ENCODE data around the gene RAB3B.

The RAB3B gene

DNA sequence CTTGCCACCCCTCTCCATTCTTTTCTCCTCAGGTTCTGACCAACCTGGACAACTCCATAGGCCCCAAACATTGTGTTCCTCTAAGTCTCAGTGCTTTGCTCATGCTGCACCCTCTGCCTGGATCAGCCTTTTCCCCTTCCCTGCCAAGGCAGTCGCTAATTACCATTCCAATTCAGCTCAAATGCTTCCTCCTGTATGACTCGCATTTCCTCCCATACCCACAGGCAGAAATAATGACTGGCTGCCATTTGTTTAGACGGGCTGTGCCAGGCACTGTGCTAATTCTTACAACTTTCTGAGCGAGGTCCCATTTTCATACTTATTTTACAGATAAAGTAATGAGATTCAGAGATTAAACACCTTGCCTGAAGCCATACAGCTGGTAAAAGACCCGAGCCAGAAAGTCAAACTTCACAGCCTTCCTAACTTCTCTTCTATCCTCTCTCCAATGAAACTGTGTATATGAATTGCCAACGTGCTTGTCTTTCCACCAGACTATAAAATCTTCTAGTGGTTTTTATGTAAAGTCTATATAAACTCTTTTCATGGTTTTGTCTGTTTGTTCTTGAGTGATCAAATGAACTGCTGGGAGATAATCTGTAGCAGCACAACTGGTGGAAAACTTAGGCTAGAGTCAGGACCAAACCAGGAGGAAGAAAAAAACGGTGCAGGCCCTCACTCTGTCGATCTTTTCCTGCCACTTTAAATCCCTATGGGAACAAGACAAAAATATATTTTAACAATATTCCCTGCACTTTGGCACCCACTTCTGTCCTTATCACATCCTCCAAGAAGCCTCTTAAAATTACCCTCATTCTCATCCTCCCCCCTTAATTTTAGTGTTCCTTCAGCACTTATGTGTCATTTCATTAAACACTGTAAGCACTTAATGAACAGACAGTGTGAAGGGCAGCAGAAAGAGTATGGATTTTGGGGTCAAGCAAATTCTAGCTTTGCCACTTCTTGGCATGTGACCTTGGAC, 33.7 kb downstream of the RAB3B start:
- no peak for DNase-seq (ENCODE audit: low spot score)

DNA sequence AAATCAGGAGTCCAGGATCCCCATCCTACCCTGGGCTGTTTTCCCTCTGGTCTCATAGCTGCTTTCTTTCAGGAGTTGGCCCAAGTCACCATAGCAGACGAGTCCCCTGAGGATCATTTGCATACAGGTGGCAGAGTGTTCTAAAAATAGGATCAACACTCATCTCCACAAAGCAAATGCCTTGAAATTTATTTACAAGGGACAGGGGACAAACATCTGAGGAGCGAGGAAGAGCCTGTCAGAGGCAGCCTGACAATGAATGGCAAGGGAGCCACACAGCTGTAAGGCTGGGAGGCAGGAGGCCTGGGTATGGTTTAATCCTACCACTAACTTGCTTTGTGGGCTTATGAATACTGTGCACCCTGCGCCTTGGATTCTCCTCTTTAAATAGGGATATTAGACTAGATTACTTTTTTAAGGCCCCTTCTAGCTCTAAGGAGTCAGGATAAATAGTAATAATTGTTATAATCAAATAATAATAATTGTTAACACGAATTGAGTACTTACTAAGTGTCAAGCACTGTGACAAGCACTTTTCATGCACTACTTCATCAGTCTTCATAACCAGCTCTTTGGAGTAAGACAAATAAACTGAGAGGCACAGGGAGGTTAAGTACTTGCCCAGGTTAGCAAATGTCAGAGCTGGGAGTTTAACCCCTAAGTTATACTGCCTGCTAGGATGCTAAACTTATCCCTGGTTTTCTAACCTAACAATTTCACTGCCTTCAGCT, 34.5 kb downstream of the RAB3B start:
- no peak for DNase-seq (ENCODE audit: low spot score)

GRCh38 chr1:51954783-51955182, 35.7 kb downstream of the RAB3B start:
- DNase-seq (ENCODE audit: low spot score) = no peak

- no peak for DNase-seq (ENCODE audit: low spot score)
Measured at GRCh38 chr1:51953079-51953478, 37.4 kb downstream of the RAB3B start.

- no peak for DNase-seq (ENCODE audit: low spot score)
Measured at GRCh38 chr1:51952638-51953037, 37.9 kb downstream of the RAB3B start.

DNA sequence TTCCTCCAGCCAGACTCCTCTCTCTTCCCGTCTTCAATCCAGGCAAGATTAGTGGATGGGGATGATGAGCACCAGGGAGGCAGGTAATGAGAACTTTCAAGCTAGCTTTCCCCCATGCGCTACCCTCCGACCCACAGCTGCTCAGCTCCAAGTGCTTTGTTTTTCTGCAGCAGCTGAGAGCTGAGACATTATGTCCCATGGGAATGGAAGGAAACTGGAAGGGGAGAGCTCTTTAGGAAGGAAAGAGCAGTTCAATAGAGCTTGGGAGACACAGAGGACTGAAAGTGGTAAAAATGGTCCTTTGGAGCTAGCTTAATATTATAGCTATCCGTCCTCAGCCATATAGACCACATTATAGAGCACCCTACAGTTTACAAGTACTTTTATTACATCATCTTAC, 39.8 kb downstream of the RAB3B start:
- no peak for DNase-seq (ENCODE audit: low spot score)

- DNase-seq (ENCODE audit: low spot score) = no peak
Measured at GRCh38 chr1:51949014-51949702, 41.3 kb downstream of the RAB3B start.

GRCh38 chr1:51948491-51948915, 42.0 kb downstream of the RAB3B start:
- DNase-seq (ENCODE audit: low spot score) = no peak

GRCh38 chr1:51946300-51946699, 44.2 kb downstream of the RAB3B start:
- DNase-seq (ENCODE audit: low spot score) = no peak

- no peak for DNase-seq (ENCODE audit: low spot score)
Measured at GRCh38 chr1:51945591-51945990, 44.9 kb downstream of the RAB3B start.

GRCh38 chr1:51942281-51942680, 48.2 kb downstream of the RAB3B start:
- DNase-seq (ENCODE audit: low spot score) = no peak

- no peak for DNase-seq (ENCODE audit: low spot score)
Measured at GRCh38 chr1:51941528-51941927, 49.0 kb downstream of the RAB3B start.

DNA sequence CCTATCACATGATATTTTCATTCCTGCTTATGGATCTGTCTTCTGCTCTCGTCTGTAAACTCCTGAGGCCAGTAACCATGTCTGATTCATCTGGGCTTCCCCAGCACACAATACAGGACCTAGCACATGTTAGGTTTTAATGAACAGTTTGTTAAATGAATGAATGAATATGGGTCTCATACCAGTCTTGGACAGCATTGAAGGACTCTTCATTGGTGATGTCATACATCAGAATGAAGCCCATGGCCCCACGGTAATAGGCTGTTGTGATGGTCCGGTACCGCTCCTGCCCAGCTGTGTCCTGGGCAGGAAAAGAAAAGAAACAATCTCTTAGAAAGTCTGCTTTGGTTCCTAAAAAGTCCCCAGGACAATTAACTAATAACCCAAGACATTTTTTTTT, 53.4 kb downstream of the RAB3B start:
- no peak for DNase-seq (ENCODE audit: low spot score)

DNA sequence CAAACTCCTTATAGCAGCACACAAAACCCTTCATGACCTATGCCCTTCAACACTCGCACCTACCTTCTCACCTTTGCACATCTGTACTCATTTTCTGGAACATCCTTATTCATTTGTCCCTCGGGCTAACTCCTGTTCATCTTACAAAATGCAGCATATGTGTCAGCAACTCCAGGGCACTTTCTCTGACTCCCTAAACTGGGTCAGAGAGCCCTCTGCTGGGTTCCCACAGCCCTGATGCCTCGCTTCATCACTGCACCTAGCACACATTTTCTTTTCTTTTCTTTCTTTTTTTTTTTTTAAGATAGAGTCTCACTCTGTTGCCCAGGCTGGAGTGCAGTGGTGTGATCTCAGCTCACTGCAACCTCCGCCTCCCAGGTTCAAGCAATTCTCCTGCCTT, 54.0 kb downstream of the RAB3B start:
- no peak for DNase-seq (ENCODE audit: low spot score)

- no peak for DNase-seq (ENCODE audit: low spot score)
Measured at GRCh38 chr1:51933344-51933743, 57.2 kb downstream of the RAB3B start.

GRCh38 chr1:51930329-51930728, 60.2 kb downstream of the RAB3B start:
- DNase-seq (ENCODE audit: low spot score) = no peak

GRCh38 chr1:51928896-51929295, 61.6 kb downstream of the RAB3B start:
- no peak for DNase-seq (ENCODE audit: low spot score)

DNA sequence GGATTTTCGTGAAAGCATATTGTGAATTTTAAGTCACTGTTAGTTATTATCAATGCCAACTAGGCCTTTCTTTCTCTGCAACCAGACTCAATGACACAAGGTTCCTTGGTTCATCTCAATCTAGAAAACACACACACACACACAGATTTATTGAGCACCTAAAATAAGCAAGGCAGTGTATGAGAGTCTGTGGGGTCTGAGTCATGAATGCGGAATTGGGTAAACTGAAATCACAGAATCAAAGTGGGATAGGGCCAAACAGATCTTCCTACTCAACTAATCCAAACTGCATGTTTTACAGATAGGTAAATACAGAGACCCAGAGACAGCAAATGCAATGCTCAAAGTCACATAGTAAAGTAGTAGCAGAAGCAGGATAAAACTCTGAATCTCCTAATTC, 63.5 kb downstream of the RAB3B start:
- no peak for DNase-seq (ENCODE audit: low spot score)

DNA sequence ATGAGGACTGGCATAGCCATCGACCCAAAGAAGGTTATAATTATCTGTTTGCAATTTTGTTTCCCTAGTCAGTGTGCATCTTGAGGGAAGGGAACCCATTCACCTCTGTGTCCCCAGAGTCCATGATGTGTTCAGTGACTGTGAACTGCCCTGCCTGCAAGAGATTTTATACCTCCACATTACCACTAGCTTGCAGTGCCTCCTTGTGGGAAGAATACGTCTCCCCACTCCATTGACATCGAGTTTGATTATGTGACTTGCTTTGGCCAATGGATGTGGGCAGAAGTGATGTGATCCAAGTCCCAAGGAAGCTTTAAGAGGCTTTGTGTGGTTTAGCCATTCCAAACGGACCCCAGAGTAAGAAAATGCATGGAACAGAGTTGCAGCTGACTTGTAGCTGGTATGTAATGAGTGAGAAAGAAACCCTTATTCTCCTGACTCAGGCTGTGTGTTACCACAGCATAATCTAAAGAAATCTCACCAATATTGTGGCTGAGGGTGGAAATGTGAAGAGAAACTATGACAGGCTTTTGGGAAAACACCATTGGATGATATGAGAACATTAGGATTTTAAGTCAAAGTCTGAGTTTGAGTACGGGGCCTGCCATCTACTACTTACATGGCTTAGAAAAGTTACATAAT, 64.2 kb downstream of the RAB3B start:
- DNase-seq (ENCODE audit: low spot score) = no peak

DNA sequence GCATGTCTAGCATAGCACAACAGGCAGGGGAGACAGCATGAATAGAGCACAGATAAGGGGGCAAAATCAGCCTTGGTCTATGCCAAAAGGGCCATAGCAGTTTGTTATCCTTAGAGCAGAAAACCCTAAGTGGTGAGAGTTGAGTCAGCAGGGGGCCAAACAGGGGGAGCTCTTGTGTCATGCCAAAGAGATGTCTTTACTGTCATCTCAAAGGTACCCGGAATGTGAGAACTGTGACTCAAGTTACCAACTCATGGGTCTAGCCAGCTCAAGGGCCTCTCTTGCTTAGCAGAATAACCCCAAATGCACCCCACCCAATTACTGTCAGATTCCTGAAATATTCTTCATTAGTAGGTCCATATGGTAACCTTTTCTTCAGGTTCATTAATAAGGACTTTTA, 66.0 kb downstream of the RAB3B start:
- DNase-seq (ENCODE audit: low spot score) = no peak

- DNase-seq (ENCODE audit: low spot score) = no peak
Measured at GRCh38 chr1:51922040-51922439, 68.5 kb downstream of the RAB3B start.

DNA sequence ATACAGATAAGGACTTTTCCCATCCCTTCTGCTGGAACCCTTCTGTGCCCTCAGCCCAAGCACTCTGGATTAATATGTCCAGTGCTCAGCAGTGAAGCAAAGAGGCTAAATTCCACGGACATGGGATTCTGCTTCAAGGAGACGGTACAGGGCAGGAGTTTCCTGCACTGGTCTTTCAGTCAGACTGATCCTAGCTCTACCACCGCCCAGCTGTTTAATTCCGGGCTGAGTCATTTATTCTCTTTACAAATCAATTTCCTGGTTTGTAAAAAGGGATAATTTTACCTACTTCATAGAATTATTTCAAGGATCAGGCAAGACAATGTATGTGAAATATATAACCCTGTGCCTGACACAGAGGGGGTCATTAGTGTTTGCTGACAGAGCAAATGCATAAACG, 70.4 kb downstream of the RAB3B start:
- DNase-seq (ENCODE audit: low spot score) = no peak

Data from CD4-positive, alpha-beta T cell treated with Interleukin-2 at 100 ng/mL for 4 hours (primary cell).